ENCODE results near the gene LSM6. TPM values are rescaled to one million over a fixed set of nuclear protein-coding genes. Genes with fewer than 3 reads are reported as not detected.

The LSM6 gene
- total and polyA plus RNA-seq, 8 donors = 1.8 to 93.8 (median 28.7) TPM

GRCh38 chr4:146237092-146237491, 61.6 kb downstream of the LSM6 start:
- H3K36me3 ChIP-seq = no peaks in the 10 kb centered on the region
- no peak overlapping the region for H3K4me3 ChIP-seq
- WGBS, 5 donors = 76 to 84% (median 80%) methylated on average over 6 of the region's 6 CpGs
- no peak overlapping the region for H3K27ac ChIP-seq
- TF ChIP-seq CTCF (IDR thresholded peaks at IDR 0.05) = no peak
- TF ChIP-seq POLR2A (IDR thresholded peaks at IDR 0.05) = no peak
- TF ChIP-seq EP300 (IDR thresholded peaks at IDR 0.05) = no peak
- DNase-seq = no peak
- intact Hi-C loops (cut with DNase I; ENCODE audit: low total_unique reads) = no loop called here
- no peaks in the 10 kb centered on the region for H3K27me3 ChIP-seq
- H3K4me1 ChIP-seq = peaks cover 11 to 25% (median 13%) of the 10 kb centered on the region in 4 donors
- H3K9me3 ChIP-seq = peaks cover 0 to 5% (median 4%) of the 10 kb centered on the region in 4 donors

GRCh38 chr4:146238107-146238506, 62.6 kb downstream of the LSM6 start:
- H3K27me3 ChIP-seq = no peaks in the 10 kb centered on the region
- H3K4me1 ChIP-seq = peaks cover 18 to 35% (median 22%) of the 10 kb centered on the region in 4 donors
- DNase-seq = no peak
- TF ChIP-seq POLR2A (IDR thresholded peaks at IDR 0.05) = no peak
- TF ChIP-seq CTCF (IDR thresholded peaks at IDR 0.05) = no peak
- no peak for TF ChIP-seq EP300 (IDR thresholded peaks at IDR 0.05)
- no peak for TF ChIP-seq POLR2AphosphoS5 (IDR thresholded peaks at IDR 0.05)
- intact Hi-C loops (cut with DNase I; ENCODE audit: low total_unique reads) = no loop called here
- no peak overlapping the region for H3K4me3 ChIP-seq
- 68 to 91% (median 85%) methylated on average over 3 of the region's 3 CpGs for WGBS, 5 donors
- no peaks in the 10 kb centered on the region for H3K9me3 ChIP-seq
- no peak overlapping the region for H3K27ac ChIP-seq
- H3K36me3 ChIP-seq = no peaks in the 10 kb centered on the region

Other genes with a start within 250 kb of the LSM6 start
- gene ZNF827, start 236.9 kb upstream of the LSM6 start, total RNA-seq = 100 to 1,000 TPM in 1 of 5 donors, 10 to 100 TPM in 4; 12.3 to 109 (median 17.4) TPM
- 1 to 10 TPM; 1.7 to 2.8 (median 2.4) TPM for gene ZNF827, start 236.9 kb upstream of the LSM6 start, polyA plus RNA-seq
- under 1 TPM in 1 of 5 donors, not detected in 4; 0.73 TPM for gene REELD1, start 38.8 kb downstream of the LSM6 start, total RNA-seq
- under 1 TPM in 1 of 3 donors, not detected in 2; 0.30 TPM for gene REELD1, start 38.8 kb downstream of the LSM6 start, polyA plus RNA-seq

Data from stomach (tissue), 9 donors.